Stimulated activated CD4-positive, alpha-beta T cell treated with anti-CD3 and anti-CD28 coated beads, Interleukin-12 subunit alpha, Interleukin-12 subunit beta, amount 100 ng/mL, for 24 hours (primary cell): Measurements from ENCODE around the gene MAP7D1.
"Not testable (repeated sequence)": the region's sequence is repeated elsewhere in the genome, so short reads cannot be mapped to it uniquely, and the experiment has no call there.

Experiments used
- DNase-seq, 2 experiments: peaks; one replicate each; pipeline ENCODE4 v3.0.0-alpha.2; 2020; ENCODE audit warnings: low read depth in 2 of 2

Gene MAP7D1

DNA sequence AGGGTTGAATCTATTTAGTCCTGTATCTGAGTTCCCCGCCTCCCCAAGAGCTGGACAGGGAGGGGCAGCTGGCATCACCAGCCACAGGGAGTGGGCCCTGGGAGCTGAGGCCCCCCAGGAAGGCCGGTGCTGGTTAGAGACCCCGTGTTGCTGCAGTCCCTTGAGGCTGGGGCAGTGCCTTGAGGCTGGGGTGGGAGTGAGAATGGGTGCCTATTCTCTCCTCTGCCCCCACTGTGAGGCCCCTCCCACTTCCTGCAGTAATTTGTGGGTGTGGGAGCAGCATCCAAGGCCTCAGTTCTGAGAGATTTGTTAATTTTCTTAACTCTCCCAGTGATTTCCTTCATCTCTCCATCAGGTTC, 4.1 kb upstream of the MAP7D1 start:
- DNase-seq: no peak

DNA sequence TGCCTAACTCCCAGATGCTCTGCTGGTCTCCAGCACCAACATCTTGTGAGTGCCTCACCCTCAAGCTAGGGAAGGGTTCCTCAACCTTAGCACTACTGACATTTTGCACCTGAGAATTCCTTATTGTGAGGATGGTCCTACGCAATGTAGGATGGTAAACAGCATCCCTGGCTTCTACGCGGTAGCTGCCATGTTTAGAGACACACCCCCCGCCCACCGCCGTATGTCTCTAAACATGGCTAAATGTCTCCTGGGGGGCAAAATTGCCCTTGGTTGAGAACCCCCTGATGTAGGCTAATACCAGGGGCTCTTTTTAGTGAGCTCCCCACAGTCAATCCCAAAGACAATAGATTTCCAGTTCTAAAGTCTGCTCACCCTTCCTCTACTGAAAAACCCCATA, 2.5 kb upstream of the MAP7D1 start:
- DNase-seq: no peak

DNA sequence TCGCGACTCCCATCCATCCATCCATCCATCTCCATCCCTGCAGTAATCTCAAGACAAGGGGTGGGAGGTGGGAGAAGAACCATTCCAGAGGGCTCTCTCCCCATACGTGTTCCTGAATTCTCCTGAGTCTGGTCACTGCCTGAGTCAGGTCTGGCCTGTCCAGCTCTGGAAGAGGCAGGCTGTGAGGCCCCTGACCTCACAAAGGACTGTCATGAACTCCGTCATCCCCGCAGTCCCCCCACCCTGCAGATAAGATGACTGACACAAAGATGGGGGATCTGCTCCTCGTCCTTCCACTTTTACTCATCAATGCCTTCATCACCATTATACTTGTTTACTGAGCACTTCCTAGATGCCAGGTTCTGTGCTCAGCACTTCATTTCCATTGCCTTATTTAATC, 1.6 kb upstream of the MAP7D1 start:
- DNase-seq: no peak

DNA sequence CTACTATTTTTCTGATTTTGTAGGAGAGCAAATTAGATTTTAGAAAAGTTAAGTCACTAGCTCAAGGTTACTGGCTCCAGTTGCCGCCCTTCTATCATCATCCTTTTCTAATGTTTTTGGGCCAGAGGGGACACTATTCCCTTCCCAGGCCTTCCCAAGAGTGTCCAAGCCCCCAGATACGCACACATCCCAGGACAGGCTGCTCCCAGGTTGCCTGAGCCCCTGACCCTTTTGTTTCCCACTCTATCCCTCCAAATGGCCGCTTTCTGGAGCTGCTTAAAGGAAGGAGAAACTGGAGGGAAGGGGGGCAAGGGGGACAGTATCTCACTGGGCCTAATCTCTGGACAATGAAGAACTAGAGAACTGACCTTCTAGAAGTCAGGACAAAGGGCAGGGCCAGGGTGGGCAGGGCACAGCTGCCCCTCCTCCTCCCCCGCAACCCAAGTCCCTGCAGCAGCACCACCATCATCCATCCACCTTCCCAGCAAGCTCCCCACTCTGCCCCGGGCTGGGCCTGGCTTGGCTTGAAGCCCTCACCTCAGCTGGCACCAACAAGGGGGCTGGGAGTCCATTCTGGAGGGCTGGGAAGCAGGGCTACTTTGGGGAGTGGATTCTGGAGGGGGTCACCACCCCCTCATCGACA, 1.1 kb upstream of the MAP7D1 start:
- no peak for DNase-seq

DNA sequence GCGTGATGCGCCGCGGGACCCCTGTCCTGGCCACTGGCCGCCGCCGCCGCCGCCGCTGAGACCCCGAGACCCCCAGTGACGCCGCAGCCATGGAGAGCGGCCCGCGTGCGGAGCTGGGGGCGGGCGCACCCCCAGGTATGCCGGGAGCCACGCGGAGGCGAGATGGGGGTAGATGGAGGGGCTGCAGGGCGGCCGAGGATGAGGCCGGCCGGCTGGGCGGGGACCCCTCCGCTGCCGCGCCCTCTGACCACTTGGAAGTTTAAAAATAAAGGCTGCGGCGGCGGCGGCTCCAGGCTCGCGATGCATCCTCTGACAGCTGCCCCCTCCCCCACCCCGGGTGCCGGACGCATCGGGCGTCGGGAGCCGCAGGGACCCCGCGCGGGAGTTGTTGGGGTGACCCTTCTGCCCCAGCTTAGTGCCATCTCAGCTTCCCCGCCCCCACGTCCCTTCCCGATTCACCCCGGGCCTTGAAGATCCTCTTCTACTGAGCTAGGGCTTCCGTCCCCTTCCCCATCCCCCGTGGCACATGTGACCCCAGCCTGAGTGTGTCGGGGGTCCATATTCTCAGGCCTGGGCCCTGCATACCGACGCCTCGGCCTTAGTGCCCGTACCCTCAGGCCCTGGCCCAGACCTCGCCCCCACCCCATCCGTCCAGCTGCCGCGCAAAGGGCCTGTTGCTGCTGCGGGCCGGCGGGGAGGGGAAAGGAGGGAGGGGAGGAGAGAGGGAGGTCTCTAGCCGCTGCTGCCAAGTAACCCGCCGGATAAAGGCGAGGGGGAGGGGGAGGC, 562 bp downstream of the MAP7D1 start:
- DNase-seq: peak in 1 of 2 experiments; percentile 60

DNA sequence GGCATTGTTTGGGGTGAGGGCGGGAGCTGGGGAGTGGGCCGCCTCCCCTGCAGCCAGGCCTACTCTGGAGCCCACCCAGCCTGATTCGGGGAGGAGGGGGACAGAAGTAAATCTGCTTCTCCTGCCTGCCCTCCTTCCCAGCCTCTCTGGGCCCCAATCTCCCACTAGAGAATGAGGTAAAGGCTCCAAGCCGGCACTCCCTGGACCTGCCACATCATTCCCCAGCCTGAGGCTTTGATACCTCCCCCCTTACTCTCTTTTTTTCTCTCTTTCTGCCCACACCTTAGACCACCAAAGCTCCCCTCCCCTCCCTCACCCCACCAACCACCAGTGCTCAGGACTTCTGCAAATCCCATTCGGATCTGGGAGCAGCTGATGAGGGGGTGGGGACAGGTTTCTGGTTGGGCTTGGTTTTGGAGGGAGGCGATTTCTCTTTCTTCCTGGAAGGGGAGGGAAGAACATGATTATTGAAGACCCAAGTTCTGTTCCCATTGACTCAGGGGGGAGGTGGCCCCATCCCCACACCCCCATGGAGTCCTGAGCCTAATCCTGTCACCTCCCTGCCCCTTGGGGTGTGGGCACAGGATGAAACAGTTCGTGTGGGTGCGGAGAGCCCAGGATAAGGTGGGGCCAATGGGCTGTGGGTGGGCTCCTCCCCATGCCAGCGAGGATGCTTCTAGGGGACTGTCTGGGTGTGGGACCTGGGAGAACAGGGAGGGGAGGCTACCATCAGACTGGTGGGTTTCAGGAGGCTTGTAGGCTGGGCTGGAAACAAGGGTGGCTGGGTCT, 1.3 kb downstream of the MAP7D1 start:
- DNase-seq: no peak

DNA sequence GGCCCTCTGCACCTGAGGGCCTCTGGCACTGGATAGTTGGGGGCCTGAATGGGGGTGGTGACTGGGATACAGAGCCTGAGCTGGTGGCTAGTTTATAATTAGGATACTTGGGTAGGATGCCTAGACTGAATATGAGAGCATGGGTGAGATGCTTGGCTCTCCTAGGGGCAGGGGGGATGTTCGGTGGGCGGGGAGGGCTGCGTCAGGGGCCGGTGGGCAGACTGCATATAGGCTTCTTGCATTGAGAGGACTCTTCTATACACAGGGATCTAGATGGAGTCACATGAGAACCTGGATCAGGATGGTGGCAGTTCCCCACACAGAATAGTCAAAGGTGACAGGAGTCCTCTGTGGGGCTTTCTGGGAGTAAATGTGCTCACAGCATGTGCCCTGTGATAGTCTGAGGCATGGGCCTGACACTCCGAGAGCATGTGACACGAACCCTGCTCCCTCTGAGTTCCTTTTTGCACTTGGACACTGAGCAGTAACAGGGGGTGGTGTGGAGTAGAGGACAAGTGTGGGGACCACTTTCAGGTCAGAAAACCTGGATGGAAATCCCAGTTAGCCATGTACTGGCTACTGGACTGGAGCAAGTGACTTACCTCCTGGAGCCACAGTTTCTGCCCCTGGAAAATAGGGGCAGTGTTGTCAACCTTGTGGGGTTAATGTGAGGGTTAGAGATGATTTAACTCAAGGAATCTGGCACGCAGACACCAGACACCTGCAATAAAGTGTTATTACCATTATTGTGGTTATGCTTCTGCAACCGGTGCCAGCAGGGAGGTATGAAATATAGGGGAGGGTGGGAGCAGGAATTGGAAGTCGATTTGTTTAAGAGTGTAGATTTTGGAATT, 2.2 kb downstream of the MAP7D1 start:
- DNase-seq: no peak

DNA sequence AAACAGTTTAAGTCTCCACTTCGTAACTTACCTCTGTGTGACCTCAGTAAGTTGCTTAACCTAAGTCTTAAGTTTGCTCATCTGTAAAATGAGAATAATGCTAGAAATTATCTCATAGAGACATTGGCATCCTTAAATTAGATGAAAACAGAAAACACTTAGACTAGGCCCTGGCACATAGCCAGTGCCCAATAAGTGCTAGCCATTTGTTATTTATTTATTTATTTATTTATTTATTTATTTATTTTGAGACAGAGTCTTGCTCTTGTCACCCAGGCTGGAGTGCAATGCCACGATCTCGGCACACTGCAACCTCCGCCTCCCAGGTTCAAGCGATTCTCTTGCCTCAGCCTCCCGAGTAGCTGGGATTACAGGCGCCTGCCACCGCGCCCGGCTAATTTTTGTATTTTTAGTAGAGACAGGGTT, 2.9 kb downstream of the MAP7D1 start:
- DNase-seq: not testable (repeated sequence)

DNA sequence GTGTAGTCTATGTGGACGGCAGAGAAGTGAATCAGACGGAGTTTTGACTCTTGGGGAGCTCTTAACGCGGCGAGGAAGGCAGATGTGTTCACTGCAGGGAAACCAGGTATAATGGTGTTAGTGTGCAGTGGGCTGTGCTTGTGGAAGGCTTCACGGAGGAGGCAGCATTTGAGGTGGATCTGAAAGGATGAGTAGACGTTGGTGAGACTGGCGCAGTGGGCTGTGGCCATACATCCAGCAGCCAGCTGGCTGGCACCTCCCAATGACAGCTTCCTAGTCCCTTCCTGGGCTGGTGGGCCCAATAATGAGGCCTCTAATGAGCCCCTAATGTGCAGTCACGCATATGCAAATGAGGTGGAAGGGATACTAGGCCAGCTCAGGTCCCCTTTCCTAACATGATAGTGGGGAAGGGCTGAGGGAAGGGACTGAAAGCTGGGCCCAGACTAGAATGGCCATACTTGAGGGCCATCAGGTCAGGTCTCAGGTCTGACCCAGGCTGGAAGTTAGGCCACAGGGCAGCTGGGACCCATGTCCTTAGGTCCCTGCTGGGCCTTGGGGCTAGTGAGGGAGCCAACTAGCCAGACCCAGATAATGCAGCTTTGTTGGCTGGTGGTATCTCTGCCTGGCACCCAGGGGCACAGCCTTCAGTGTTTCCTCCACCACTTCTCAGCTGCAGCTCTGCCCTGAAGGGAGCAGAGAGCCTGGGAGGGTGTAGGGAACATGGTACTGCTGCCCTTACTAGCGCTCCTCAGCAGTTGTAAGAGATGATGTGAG, 3.8 kb downstream of the MAP7D1 start:
- no peak for DNase-seq

DNA sequence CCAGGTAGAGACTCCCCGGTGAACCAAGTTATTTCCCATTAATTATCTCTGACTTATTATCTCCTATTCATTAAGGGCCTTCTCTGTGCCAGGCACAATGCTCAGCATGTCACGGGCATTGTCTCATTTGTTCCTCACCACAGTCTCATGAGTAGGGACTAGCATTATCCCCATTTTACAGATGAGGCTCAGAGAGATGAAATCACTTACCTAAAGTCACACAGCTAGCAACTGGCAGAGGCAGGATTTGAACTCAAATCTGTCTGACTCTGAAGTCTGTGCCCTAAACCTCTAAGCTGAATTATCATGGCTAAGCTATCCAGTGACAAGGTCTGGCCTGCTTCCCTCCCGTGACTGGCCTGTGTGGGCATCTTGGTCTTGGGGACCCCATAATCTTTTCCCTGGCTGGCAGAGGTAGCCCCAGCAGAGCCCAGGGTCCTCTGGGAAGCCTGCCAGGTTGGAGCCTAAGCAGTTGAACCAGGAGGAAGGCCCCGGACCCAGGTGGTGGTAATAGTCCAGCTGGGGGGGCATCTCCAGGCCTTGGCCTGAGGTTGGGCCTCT, 4.5 kb downstream of the MAP7D1 start:
- no peak for DNase-seq

DNA sequence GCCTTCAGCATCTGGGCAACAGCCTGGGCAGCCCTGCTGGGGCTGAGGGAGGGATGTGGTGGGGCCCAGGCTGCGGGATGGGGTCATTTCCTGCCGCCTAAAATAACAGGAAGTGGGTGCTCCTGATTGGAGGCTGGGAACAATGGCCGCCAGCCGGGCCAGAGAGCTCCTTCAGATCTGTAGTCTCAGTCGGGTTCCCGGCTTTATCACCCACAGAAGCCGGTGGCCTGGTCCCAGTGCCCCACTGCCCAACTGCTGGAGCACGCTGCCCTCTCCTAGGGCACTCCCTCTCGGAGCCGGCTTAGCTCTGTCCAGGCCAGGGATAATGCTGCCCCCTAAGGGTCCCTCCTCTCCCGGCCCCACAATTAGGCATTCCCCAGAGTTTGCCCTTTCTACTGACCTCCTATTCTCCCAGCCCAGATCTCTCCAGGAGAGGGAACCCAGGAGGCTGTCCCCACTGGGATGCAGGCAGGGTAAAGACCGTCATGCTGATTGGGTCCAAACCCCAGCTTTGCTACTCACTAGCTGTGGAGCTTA, 5.1 kb downstream of the MAP7D1 start:
- DNase-seq: peak; percentile 37 to 69

DNA sequence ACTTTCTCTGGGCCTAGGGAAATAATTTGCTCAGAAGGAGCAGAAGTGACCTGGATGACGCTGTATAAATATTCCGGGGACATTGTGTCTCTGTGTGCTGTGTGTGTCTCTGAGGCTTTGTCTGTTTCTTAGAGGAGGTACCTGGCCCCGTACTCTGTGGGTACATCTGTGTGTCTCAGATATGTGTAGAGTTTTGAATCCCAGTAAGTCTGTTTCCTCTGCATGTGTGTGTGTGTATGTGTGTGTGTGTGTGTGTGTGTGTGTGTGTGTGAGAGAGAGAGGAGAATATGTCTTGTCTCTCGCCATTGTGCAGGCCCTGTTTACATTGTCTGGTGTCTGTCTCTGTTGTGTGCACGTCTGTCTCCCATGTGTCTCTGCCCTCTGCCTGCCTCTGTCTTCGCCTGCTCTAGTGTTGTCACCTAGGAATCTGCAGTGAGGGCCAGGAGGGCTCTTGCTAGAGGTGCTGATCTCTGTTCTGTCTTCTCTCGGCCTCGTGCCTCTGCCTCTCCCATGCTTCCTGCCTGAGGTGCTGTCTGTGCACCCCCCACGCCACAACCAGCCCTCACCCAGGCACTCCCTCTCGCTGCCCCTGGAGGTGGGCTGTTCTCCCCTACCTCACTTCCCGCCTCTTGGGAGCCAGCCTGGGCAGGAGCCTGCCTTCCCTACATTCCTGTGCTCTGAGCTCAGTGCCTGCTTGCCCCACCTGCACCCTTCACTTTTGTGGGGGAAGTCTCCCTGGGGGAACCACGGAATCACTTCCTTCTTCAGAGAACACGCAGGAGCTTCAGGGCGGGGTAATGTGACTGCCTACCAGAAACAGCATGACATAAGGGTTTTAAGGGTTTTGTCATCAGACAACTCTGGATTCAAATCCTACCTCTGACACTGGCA, 5.9 kb downstream of the MAP7D1 start:
- DNase-seq: no peak

DNA sequence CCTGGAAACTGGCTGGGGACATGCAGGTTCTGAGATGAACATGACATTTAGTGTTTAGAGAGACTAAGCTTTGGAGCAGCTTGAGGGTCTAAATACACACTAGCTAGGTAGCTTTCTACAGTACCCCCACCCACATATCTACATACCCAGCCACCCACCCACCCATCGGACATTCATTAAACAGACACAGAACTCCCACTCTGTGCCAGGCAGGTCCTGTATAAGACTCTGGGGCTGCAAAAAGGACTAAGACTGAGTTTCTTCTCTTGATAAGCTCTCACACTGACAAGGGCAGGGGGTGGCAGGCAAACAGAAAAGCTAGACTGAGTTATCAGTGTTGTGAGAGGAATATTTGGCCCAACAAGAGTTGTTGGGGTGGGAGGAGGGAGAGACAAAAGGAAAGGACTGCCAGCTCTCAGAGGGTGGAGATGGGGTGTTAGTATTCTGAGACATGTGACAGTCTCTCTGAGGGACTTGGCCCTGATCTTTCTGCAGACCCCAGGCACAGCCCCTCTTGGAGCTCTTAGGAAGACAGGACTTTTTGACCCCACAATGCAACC, 6.8 kb downstream of the MAP7D1 start:
- DNase-seq: no peak

DNA sequence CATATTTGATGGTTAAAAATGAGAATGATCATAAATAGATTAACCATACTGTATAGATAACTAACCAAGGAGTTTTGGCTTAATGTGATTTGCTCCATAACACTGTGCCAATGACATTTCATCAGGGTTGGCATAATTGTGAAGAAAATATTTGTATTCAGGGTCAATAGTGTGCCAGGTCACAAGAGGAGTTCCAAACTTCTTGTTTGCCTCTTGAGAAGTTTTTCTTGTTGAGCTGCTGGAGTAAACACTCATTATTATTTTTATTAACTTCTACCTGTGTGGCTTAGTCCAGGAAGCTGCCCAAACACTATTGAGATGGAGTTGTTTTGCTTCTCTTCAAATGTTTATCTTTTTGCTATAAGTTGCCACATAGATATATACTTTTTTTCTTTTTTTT, 7.5 kb downstream of the MAP7D1 start:
- no peak for DNase-seq

DNA sequence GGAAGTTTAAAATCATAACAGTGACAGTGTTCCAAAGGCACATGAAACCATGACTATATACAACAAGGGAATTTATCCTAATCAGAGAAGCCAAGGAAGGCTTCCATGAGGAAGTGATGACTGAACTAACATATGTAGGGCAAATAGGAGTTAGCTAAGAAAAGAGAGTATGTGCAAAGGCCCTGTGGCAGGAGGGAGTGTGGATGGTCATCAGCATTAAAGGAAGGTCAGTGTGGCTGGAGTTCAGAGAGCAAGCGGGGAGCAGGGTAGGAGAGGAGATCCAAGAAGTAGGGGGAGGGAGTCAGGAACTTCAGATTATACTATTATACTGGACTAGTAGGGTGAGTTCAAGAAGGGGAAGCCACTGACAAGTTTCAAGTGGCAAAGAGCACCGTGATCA, 8.4 kb downstream of the MAP7D1 start:
- DNase-seq: no peak

DNA sequence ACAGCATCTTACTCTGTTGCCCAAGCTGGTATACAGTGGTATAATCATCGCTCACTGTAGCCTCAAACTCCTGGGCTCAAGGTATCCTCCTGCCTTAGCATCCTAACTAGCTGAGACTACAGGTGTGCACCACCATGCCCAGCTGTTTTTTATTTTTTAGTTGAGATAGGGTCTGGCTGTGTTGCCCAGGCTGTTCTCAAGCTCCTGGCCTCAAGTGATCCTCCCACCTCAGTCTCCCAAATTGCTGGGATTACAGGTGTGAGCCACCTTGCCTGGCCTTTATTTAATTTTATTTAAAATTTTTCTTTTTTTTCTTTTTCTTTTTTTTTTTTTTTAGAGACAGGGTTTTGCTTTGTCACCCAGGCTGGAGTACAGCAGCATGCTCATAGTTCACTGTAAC, 9.2 kb downstream of the MAP7D1 start:
- DNase-seq: no peak

DNA sequence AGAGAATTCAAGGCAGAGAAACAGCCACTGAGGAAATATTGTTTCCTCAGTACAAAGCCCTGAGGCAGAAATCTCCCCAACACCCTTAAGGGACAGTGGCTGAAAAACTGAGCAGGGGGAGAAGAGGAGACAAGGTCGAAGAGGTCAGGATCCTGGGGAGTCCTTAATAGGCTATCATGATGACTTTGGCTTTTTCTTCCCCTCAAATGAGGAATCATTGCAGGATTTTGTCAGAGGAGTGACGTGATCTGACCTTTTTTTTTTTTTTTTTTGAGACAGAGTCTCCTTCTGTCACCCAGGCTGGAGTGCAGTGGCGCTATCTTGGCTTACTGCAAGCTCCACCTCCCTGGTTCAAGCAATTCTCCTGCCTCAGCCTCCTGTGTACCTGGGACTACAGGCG, 10.2 kb downstream of the MAP7D1 start:
- DNase-seq: no peak

DNA sequence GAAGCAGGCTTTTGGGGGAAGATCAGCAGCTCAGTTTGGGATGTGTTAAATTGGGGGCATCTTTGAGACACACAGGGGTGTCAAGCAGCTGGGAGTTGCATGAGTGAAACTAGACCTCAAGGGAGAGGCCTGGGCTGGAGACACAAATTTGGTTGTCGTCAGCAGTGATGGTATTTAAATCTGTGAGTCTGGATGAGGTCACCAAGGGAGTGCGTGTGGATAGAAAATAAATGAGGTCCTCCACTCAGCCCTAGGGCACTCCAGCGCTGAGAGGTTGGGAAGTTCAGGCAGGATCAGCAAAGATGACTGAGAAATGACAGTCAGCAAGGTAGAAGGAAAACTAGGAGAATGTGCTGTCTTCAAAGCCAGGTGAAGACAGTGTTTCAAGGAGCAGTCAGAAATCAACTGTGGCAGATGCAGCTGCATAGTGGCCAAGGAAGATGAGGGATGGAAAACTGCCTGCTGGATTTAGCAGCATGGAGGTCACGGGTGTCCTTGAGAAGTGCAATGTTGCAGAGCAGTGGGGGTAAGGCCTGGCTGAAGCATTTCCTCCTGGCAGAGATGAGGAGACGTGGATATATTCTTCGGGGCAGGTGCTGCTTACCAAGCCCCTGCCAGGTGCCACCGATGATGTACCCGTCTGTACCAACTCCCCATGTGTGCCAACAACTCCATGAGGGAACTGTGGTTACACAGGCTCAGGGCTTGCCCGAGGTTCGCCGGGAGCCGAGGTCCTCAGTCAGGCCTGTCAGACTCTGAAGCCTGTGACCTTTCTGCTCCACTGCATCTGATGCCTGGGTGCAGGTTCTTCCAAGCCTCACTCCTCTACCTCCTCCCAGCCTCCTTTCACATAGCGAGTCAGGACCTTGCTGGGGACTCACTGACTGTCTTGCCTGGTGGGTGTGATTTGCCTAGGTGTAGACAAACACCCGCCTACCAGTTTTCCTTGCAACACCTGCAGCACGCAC, 11.3 kb downstream of the MAP7D1 start:
- DNase-seq: no peak
